Cardiac atrium fibroblast (primary cell): ENCODE results near the gene BMP3. TPM values are rescaled to one million over a fixed set of nuclear protein-coding genes. Genes with fewer than 3 reads are reported as not detected.

Experiments used
- total RNA-seq: library from RNA; depleted of rRNA; stranded (reverse); fragments of >200 nt; gene quantifications from 2 replicates; pipeline ENCODE4 v1.2.3, GENCODE V29; 2015

The BMP3 gene, protein sequence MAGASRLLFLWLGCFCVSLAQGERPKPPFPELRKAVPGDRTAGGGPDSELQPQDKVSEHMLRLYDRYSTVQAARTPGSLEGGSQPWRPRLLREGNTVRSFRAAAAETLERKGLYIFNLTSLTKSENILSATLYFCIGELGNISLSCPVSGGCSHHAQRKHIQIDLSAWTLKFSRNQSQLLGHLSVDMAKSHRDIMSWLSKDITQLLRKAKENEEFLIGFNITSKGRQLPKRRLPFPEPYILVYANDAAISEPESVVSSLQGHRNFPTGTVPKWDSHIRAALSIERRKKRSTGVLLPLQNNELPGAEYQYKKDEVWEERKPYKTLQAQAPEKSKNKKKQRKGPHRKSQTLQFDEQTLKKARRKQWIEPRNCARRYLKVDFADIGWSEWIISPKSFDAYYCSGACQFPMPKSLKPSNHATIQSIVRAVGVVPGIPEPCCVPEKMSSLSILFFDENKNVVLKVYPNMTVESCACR
- not detected in 2 replicates for total RNA-seq

DNA sequence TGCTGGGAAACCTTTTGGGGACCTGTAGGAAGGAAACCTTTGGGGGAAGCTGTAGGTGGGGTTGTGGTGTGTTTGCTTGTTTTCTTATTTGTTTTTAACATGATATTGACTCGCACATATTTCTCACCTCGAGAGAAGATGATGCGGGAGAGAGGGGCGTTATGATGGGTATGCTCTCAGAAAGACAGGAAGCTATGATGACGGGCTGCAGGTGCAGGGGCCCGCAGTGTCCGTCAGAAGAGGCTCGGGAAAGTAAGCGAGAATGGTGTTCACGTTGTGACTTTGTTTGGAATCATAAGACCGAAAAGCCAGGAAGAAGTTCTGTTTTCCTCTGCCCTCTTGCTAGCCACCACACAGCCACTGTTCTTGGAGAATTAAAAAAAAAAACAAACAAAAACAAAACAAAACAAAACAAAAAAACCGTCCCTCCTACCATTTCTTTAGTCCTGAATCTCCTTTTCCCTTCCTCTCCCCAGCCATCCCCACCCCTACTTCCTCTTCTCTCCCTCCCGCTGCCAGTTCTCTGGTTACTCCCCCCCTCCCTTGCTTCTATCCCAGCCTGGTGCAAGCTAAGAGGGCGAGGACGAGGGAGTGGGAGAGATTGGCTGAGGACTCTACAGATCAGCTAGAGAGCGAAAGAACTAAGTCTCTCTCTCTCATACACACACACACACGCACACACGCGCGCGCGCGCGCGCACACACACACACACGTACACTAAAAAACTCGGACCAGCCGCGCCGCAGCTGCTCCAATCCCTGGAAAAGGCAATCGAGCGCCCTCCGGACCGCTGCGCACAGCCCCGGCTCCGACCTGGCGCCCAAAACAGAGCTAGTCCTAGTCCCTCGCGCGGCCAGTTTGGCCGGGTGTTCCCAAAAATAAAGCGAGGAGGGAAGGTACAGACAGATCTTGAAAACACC, at the start of gene BMP3:
Gene BMP3 (plus strand): TSS at position 648 of the 920 bp plus-strand sequence. CDS start 577 bp downstream, outside the sequence.

Other genes with a start within 250 kb of the BMP3 start
- 7.6 and 17.0 TPM in 2 replicates for gene PRKG2, start 184.5 kb downstream of the BMP3 start, total RNA-seq